Left colon (tissue), 2 donors: ENCODE measurements around the gene F2RL3. TPM values are rescaled to one million over a fixed set of nuclear protein-coding genes. Genes with fewer than 3 reads are reported as not detected.
A peak's percentile ranks its signal among the peaks of the same experiment; 100 is the strongest.

Experiments used
- ATAC-seq: fragments of 200-7000 bp; cut with Tn5 transposase; one replicate; pipeline ENCODE4 v1.9.1; 2020; ENCODE audit warnings: mild to moderate bottlenecking, moderate library complexity
- DNase-seq, 2 donors: peaks; one replicate each; pipeline ENCODE4 v3.0.0-alpha.2; 2020
- intact Hi-C, 2 donors: fragments of 100-400 bp; cut with DNase I in 1 of 2; cut with micrococcal nuclease in 1 of 2; formaldehyde crosslinking; loops; one replicate each; pipeline versions ENCODE4 v1.11.2 to v1.14.0; 2022; cut with DNase I, micrococcal nuclease
- total RNA-seq, 2 donors: library from RNA; stranded (reverse); fragmentation: NEBNext Ultra II Directional; extraction: Animal tissue kit (Norgen Biotek cat#: 25700); gene quantifications; one replicate each; pipeline ENCODE4 v1.2.1, GENCODE V29; 2021
- donor health status: DM: no; HTN: no; CAD: no.
- donor health status: DM: yes; HTN: yes; CAD: no.

The F2RL3 gene
- total RNA-seq, 2 donors from 2014 or later, result 1.1 to 2.6 TPM

DNA sequence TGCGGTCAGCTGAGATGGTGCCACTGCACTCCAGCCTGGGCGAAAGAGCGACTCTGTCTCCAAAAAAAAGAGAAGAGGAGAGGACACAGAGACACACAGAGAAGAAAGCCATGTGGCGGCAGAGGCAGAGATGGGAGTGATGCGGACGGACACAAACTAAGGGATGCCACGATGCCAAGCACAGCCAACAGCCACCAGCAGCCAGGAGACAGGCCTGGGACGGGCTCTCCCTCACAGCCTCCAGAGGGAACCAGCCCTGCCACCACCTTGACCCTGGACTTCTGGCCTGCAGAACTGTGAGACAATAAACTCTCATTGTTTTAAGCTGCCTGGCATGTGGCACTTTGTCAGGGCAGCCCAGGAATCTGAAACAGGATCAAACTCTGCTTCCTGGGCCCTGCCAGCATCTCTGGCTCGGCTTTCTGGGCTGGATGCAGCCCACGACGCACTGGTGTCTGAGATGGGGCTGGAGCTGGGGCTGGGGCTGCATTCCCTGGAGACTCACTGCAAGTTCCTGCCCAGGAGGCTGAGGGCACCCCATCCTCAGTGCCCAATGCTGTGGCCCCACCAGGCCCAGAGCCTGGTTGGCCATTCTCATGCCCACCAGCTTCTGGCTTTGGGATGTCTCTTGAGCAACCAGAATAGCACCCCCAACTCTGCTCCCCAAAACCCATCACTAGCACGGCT is 3.0 kb downstream of the F2RL3 start:
- intact Hi-C loops, result no loop called here
- ATAC-seq, result no peak

DNA sequence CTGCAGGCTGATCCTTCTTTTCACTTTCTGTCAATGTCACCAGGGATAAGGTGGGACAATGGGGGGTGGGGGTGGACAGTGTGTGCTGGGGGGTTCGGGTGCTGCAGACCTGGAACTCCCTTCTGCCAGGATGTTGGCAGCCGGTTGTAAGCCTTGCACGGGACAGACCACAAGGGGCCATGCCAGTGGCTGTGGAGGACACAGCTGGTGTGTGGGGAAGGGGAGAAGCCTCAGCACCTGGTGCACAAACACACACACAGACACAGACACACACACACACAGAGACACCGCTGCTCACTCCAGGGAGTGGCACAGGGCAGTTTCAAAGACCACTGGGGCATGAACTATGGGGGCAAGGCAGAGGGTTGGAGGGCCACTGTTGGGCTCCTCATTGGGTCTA is 3.6 kb downstream of the F2RL3 start:
- ATAC-seq (no peak), DNase-seq (no peak)
- intact Hi-C loops, result no loop called here

More for the DNA sequence above, 3.0 kb downstream of the F2RL3 start:
- no peak for DNase-seq

DNA sequence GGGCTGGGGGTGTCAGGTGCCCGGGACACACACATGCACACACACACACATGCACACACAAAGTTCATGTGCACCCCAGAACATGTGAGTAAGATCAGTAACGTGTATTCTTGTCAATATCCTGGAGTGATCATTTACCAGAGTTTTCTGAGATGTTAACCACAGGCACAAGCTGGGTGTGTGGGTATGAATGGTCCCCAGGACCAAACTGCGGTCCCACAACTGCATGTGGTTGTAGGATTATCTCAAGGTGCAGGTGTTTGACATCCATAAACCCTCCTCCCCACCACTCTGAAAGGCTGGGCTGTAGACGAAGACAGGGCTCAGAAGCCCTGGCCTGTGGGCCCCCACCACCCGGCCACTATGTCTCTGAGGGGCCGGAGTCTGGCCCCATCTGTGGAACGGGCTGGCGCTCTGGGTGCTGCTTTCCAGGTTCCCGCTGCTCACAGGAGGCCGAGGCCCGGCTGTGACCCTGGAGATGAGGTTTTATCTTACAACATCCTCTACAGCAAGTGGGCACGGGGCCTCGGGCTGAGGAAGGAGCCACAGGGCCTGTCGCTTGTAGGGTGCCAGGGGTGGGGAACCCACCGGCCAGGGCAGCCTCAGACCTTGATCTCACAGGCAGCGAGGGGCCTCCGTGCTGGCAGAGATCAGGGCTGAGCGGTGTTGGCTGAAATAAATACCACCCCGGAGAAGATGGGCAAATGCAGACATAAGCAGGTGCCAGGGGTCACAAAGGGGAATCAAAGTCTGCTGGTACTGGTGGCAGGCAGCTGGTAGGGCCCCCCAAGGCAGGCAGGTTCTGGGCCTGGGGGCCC is 4.3 kb downstream of the F2RL3 start:
- no peak for DNase-seq
- ATAC-seq, result no peak
- intact Hi-C loops, result no loop called here

- intact Hi-C loops, result no loop called here
- ATAC-seq, result no peak
- peak in 1 of 2 donors; percentile 45 for DNase-seq
Observed at GRCh38 chr19:16893686-16893989, 4.8 kb downstream of the F2RL3 start.

- ATAC-seq (no peak), DNase-seq (no peak)
- intact Hi-C loops, result no loop called here
Observed at GRCh38 chr19:16894080-16894479, 5.3 kb downstream of the F2RL3 start.

- DNase-seq, result no peak
- intact Hi-C loops, result no loop called here
- no peak for ATAC-seq
Observed at GRCh38 chr19:16895467-16896145, 6.8 kb downstream of the F2RL3 start.

- intact Hi-C loops, result no loop called here
- peak in 1 of 2 donors; percentile 47 for DNase-seq
- no peak for ATAC-seq
Observed at GRCh38 chr19:16896146-16897028, 7.6 kb downstream of the F2RL3 start.

GRCh38 chr19:16897029-16897855 is 8.4 kb downstream of the F2RL3 start:
- intact Hi-C loops, result no loop called here

DNA sequence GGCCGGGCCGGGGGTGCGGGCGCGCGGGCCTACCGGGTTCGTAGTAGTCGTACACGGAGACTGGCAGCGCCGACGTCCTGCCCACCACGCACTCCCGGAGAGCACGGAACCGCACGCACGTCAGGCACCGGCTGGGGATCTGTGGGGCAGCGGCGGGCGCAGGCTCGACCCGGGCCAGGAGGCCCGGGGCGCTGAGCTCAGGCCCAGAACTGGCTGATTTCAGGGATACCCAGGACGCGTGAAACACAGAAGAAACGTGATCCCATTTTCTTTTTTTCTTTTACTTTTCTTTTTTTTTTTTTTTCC is 9.0 kb downstream of the F2RL3 start:
- peak; percentile 21 for ATAC-seq
- peak in 1 of 2 donors; percentile 58 for DNase-seq
- intact Hi-C loops, result no loop called here

More at GRCh38 chr19:16897029-16897855, 8.4 kb downstream of the F2RL3 start:
- peak; percentile 86 for ATAC-seq
- peak; percentile 94 for DNase-seq

DNA sequence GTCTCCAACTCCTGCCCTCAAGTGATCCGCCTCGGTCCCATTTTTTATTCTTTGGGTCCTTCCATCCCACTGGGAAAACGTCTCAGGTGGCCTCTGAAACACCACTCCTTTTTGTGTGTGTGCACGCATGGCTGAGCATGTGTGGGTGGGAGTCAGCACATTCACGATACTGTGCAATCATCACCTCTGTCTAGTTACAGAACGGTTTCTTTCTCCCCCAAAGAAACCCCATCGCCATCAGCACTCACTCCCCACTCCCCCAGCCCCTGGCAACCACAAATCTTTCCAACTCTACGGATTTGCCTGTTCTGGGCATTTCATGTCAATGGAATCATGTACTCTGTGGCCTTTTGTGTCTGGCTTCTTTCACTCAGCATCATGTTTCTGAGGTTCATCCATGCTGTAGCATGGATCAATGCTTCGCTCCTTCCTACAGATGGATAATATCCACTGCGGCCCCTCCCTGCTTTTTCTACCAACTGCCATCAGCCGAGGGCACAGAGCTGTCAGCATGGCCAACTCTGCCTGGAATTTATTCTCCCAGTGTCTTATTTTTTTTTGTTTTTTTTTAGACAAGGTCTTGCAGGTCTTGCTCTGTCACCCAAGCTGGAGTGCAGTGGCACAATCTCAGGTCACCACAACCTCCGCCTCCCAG is 9.7 kb downstream of the F2RL3 start:
- ATAC-seq (no peak), DNase-seq (no peak)
- intact Hi-C loops, result no loop called here

GRCh38 chr19:16899566-16900075 is 10.8 kb downstream of the F2RL3 start:
- DNase-seq (peak in 1 of 2 donors; percentile 63), ATAC-seq (no peak)
- intact Hi-C loops, result no loop called here

- DNase-seq (no peak), ATAC-seq (no peak)
- intact Hi-C loops, result no loop called here
Observed at GRCh38 chr19:16901491-16902175, 12.8 kb downstream of the F2RL3 start.

DNA sequence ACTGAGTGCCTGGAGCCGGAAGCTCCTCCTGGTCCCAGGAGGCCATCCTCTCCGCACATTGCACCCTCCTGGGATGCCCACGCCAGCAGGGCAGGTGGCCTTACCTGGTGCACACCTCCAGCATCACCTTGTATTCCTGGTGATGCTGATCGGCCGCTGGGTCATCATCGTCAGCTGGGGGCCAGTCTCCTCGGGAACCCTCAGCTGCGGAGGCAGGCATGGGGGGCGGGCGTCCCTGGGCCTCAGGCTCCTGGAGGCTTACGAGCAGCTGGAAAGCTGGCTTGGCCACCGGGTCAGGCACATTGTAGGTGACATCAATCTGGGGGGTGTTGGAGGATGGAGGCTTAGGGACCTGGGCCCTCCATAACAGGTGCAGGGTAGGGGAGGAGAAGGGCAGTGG is 13.7 kb downstream of the F2RL3 start:
- DNase-seq, result no peak
- ATAC-seq, result no peak
- intact Hi-C loops, result no loop called here

DNA sequence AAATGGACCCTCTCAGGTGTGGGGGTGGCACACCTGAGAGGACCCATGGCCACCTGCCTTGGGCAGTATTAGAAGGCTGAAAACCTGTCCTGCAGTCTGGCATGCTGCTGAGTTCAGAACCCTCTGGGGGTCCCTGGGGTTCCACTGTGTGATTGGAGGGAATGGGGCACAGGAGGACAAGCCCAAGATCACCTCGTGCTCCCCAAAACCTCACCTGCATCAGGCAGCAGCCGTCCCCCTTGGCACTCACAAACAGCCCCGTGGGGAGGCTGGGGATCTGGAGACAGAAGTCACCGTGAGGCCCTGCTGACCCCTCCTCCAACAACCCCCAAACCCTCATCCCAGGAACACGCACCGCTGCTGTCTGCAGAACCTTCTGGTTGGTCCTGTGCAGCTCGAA is 14.5 kb downstream of the F2RL3 start:
- intact Hi-C loops, result no loop called here
- ATAC-seq, result no peak

DNA sequence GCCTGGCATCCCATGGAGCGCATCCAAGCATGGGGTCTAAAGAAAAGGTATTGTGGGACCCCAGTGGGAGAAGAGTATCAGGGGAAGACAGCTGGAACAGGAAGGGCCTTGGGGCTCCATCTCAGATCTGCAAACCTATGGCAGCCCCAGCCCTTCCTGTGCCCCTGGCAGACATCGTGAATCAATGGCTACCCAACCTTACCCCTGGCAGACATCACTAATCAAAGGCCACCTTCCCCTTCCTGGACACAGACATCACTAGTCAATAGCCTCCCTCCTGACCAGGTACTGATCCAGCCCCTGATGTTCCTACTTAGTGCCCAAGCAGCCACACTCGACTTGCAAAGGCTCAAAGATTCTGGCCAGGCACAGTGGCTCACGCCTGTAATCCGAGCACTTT is 15.8 kb downstream of the F2RL3 start:
- intact Hi-C loops, result no loop called here
- ATAC-seq (no peak), DNase-seq (no peak)

More for the DNA sequence above, 14.5 kb downstream of the F2RL3 start:
- no peak for DNase-seq

DNA sequence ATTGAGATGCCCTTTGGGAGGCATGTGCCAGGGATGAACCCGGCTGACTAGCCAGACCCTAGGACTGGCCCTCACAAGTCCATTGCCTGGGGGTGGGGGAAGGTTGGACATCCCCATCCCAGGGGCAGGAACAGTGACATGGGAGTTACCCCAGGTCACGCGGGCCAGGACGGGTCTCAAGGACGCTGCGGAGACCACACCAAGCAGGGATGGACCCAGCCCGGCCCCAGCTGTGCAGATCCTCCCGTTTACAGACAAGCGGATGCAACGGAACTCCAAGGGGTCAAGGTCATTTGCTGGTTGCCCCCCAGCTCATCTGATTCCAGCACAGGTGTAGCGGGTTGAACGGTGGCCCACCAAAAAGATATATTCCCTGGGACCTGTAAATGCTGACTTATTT is 20.0 kb downstream of the F2RL3 start:
- intact Hi-C loops, result no loop called here
- ATAC-seq, result no peak
- no peak for DNase-seq

DNA sequence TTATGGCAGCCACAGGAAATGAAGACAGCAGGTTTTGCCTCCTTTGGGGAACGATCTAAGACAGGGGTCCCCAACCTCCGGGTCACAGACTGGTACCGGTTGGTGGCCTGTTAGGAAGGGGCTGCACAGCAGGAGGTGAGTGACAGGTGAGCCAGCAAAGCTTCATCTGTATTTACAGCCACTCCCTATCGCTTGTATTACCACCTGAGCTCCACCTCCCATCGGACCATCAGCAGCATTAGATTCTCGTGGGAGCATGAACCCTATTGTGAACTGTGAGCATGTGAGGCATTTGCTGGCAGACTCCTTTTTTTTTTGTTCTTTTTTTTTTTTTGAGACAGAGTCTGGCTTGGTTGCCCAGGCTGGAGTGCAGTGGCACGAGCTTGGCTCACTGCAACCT is 22.2 kb downstream of the F2RL3 start:
- ATAC-seq (no peak), DNase-seq (no peak)

More for the DNA sequence above, 22.2 kb downstream of the F2RL3 start:
- intact Hi-C loops, result no loop called here
